ENCODE measurements around the gene RND3.

RND3 gene, protein sequence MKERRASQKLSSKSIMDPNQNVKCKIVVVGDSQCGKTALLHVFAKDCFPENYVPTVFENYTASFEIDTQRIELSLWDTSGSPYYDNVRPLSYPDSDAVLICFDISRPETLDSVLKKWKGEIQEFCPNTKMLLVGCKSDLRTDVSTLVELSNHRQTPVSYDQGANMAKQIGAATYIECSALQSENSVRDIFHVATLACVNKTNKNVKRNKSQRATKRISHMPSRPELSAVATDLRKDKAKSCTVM

DNA sequence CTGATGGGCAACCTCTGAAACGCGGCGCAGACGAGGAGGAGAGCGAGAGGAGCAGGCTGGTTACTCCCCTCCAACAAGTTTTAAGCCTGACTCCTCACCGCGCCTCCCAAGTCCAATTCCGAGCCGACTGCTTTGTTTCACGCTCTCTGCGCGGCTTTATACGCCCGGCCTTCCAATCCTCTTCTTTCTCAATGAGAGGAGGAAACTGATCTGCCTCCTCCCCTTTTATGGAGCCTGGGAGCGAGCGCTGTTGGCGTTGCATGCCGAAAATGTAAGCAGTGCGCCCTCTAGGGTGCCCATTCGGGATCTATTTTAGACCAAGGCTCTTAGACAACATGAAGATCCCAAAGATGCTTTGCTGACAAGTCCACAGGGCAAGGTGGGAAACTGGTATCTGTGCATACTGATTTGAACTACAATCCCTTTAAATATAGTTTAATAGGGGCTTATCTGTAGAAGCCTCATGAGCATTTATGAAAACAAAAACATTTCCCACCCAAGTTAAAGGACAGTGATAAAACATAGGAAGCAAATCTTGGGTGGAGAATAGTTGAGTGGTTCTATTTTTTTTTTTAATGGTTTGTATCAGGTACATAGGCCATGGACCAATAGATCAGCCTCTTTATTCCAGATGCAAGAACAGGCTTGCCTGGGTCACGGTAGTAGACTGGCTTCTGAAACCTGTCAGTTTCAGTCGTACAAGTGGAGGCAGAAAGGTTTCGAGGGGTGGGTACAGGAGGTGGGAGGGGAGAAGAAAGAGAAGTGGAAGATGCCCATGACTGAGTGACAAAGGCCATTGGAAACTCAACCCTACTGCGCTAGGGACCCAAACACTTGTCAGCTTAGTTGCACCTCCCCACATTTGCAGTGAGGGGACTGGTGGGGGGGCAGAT, at the start of gene RND3:
RND3 (minus strand) TSS at position 131 of the 893 bp plus-strand sequence. CDS start 250 bp downstream, outside the sequence.
- peak; percentile 92 for DNase-seq

GRCh38 chr2:150535176-150535575, 47.7 kb upstream of the RND3 start:
- DNase-seq, result no peak

- no peak for DNase-seq
These were observed 45.4 kb upstream of the RND3 start for GRCh38 chr2:150532879-150533278.

- no peak for DNase-seq
These were observed 44.6 kb upstream of the RND3 start for GRCh38 chr2:150532020-150532419.

GRCh38 chr2:150531591-150531990, 44.1 kb upstream of the RND3 start:
- no peak for DNase-seq

DNA sequence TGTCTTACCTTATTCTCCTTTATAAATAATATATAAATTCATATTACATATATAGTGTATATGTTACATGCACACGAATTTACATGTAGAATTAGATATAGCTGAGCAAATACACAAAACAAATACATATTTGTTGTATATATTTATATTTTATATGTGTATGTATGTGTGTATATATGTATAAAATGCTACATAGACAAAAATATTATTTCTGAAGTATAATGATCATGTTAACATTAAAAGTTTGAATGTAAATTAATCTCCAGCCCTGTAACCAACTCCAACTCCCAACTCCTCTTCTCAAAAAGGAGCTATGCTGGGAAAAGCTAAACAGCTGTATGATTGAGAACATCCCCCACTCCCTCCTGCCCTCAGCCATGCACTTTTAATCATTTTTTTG, 42.7 kb upstream of the RND3 start:
- no peak for DNase-seq

GRCh38 chr2:150528861-150529801, 41.7 kb upstream of the RND3 start:
- DNase-seq, result no peak

GRCh38 chr2:150526827-150527226, 39.4 kb upstream of the RND3 start:
- no peak for DNase-seq

DNA sequence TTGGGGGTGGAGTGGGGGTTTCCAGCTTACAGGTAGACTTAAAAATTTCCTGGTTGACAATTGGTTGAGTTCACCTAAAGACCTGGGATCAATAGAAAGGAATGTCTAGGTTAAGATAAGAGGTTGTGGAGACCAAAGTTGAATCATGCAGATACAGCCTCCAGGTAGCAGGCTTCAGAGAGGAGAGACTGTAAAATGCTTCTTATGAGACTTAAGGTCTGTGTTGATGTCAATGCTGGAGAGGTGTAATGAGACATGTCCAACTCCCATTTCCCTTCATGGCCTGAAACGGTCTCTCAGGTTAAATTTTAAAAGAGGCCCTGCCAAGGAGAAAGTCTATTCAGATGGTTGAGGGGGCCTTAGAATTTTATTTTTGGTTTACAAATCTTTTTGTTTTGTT, 38.5 kb upstream of the RND3 start:
- no peak for DNase-seq

- DNase-seq, result no peak
These were observed 34.8 kb upstream of the RND3 start for GRCh38 chr2:150522269-150522668.

- no peak for DNase-seq
These were observed 33.6 kb upstream of the RND3 start for GRCh38 chr2:150520887-150521664.

DNA sequence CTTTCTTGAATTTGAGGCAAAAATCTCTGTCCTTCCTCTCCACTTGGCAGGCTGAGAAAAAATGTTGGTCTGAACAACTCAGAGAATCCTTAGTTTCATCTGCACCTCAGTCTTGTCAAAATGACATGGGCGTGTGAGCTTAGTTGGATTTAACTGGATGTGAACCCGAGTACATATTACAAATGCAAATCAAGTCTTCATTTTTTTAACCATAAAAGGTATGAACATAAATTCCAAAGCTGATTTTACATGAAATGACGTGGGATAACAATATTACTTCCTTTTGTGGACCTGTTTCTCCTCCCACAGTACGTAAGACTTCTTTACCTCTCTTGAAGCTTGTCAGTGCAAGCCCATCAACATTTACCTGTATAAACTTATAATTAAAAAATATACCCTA, 32.6 kb upstream of the RND3 start:
- no peak for DNase-seq

GRCh38 chr2:150517951-150518680, 30.6 kb upstream of the RND3 start:
- DNase-seq, result no peak

DNA sequence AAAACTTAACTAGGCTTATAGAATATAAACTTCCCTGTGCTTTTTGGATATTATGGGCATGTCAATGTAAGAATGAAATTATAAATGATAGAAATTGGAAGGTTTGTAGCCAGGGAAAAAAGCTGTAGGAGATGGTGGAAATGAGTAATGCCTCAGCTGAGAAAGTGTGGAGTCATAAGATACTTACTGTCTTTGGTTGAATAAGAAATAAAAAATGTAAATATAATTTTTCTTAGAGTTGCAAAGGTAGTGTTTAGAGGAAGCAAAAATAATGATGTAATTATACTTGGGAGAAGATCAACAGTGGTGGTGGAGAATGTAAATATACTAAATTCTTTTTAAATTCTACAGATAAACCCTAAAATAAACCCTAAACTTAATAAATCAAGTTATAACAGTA, 26.2 kb upstream of the RND3 start:
- DNase-seq, result no peak

- no peak for DNase-seq
These were observed 21.1 kb upstream of the RND3 start for GRCh38 chr2:150508497-150509137.

DNA sequence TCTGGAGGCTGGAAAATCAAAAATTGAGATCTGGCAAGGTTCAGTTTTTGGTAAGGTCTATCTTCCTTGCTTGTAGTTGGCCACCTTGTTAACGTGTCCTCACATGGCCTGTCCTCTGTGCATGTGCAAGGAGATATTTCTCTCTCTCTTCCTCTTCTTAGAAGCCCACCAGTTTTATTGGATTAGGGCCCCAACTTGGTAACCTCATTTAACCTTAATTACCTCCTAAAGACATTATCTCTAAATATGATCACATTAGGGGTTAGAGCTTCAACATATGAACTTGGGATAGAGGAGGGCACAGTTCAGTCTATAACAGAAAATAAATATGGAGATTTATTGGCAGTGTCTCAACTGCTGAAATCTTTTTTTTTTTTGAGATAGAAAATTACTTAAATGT, 19.6 kb upstream of the RND3 start:
- no peak for DNase-seq

DNA sequence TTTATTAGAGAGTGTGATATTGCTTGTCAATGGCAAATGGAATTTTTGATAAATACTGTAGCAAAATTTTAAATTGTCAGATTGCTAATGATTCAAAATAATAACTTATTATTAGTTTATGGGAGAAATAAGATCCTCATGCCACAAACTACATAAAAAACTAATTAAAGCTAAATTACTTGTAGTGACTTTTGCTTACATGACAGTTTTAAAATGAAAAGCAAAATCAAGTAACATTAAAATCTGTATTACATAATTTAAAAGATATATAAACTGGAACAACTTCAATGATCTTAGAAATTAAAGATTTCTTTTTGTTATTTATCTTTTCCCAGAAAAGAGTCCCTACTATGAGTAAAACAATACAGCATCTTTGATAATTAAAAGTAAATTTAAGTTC, 17.7 kb upstream of the RND3 start:
- no peak for DNase-seq

DNA sequence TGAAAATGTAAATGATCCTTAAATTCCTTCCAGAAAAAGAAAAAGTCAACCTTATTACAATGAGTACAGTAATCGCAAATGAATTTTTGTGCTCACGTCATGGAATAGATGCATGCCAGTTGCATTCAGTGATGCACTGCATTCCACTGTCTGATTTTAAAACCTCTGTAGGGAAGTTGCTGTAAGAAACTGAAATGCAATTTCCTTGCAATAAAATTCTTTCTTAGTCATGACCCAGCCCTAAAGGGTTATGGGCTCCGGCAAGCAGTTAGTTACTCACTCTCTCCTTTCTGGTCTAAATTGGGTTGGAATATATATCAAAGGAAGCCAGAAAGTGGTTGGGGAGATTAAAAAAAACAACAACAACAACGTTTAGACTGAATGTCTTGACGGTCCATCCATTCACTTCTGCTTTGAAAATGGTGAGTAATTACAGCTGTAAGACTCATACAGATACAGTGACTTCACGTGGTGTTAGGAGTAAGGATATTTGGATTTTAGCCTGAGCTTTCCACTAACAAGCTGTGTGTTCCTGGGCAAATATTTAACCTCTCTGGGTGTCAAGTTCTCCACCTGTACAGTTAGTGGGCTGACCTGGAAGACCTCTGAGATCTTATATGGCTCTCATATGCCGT, 8.6 kb upstream of the RND3 start:
- DNase-seq, result no peak

- no peak for DNase-seq
These were observed 7.5 kb upstream of the RND3 start for GRCh38 chr2:150495001-150495400.

DNA sequence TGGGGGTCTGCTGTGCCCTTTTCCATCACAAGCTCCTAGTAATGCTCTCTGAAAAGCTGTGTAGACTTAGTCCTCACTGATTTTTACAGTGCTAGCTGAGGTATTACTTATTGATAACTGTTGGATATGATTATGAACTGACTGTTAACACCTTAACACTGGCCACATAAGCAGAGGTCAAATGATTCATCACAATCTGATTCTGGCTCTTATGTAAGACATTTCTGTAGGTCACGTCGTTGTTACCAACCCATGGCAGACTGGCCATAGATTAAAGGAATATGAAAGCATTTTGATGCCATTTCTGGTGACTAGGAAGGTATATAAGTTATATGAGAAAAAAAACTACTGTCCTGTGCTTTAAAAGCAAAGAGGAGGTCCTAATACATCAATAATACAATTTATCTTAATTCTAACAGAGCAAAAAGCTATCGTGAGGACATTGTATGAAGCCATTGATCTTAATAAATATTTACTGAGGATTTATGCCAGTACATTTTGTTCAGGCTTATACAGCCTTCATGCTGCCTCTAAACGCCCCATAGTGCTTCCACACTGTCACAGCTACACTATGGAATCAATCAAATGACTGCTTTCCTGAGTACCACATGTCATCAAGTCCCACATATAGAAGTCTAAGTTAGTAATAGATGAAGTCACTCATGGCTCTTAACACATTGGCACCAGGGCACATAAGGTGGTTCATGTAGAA, 6.9 kb upstream of the RND3 start:
- DNase-seq, result no peak

Measured in retina (tissue), 1 donor.